Activated CD4-positive, alpha-beta T cell treated with anti-CD3 and anti-CD28 coated beads, Interleukin-2, Interleukin-4, amounts not matched to agents 100 ng/mL and 50 ng/mL, durations not matched to agents 16 hours and 8 hours (primary cell): ENCODE measurements around the gene PERM1.

Experiments used
- DNase-seq: peaks from one replicate; pipeline ENCODE4 v3.0.0-alpha.2; 2020; ENCODE audit warnings: low spot score

The PERM1 gene

DNA sequence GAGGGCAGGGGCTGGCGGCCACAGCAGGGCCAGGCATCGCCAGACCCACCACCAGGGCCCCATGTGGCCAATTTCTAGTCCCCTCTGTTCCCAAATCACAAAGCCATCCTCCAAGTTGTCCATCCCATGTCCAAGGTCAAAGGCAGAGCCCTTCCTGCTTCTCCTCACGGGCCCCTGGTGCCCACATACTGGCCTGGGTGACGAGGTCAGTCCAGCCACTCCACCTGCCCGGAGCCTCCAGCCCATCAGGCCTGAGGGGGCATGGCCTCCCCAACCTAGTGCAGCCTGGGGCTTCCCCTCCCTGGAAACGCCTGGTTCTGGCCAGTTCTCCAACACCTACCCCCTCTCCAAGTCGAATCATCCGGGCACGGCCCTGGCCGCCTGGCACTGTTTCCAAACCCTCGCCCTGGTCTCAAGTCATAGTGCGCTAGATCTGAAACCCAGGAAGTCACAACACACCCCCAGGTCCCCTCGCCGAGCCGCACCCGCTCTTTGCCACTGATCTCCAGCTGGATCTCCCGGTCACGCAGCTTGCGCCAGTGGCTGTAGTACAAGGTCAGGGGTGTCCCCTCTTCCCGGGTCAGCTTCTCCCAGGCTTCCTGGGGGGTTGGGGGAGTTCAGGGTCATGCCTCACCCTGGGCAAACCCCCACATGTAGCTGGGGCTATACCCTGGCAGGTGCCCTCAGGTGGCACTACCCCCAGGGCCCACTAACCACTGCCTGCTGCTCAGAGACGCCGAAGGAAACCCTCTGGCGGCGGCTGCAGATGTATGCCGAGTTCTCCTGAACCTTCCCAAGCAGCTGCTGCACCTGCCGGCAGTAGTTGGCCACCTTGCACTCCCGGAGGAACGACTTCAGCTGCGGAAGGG is 36.0 kb downstream of the PERM1 start:
- no peak for DNase-seq

DNA sequence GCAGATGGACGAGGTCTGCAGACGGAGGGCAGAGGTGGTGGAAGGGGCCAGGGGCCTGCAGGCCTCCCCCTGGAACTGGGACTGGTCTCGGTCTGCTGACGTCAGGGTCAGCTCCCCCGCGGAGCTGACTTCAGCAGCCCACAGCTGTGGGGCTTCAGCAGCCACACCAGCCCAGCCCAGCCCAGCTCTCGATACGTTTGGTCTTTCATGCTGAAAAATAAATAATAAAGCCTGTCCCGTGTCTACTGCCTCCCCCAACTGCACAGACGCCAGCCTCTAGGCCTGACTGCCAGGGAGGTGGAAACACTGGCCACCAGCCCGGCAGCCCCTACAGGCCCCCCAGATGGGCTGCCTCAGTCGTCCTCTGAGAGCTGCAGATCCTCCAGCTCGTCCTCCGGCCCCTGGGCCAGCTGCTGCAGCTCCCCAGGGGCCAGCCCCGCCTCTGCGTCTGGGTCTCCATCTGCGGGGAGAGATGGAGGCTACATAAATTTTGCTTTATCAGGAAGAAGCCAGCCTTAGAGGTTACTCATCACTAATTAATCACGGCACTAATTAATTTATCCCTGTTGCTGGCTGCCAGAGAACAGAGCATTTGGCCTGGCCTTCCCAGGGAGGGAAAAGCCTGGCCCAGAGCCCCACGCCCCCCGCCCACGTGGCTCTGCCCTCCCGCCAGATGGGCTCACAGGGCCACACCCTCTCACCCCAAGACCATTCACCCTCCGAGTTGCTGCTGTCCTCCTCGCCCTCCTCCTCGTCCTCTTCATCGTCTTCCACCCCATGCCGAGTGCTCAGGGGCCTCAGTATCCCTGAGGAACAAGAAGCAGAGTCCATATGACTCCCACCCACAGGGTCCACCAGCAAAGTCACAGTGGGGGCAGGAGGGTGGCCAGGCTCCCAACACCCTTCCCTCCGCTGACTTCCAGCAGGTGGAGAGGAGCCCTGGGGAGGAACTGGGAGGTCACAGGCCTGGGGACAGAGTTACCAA is 37.3 kb downstream of the PERM1 start:
- no peak for DNase-seq

DNA sequence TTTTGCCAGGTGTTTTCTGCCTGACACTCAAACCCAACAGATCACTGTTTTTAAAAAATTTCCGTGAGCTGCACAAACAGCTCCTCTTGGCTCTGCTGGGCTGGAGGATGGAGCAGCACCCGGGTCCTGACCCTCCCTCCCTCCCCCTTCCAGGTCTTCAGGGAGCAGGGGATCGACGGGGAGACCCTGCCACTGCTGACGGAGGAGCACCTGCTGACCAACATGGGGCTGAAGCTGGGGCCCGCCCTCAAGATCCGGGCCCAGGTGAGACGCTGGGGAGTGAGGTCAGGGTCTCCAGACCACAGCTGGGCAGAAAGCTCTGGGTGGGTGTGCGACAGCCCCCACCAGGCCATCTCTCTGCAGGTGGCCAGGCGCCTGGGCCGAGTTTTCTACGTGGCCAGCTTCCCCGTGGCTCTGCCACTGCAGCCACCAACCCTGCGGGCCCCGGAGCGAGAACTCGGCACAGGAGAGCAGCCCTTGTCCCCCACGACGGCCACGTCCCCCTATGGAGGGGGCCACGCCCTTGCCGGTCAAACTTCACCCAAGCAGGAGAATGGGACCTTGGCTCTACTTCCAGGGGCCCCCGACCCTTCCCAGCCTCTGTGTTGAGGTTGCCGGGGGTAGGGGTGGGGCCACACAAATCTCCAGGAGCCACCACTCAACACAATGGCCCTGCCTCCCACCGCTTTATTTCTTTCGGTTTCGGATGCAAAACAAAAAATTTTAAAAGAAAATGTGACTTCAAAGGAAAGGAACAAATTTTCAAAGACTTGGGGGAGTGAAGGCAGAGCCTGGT is 38.1 kb downstream of the PERM1 start:
- DNase-seq = no peak

DNA sequence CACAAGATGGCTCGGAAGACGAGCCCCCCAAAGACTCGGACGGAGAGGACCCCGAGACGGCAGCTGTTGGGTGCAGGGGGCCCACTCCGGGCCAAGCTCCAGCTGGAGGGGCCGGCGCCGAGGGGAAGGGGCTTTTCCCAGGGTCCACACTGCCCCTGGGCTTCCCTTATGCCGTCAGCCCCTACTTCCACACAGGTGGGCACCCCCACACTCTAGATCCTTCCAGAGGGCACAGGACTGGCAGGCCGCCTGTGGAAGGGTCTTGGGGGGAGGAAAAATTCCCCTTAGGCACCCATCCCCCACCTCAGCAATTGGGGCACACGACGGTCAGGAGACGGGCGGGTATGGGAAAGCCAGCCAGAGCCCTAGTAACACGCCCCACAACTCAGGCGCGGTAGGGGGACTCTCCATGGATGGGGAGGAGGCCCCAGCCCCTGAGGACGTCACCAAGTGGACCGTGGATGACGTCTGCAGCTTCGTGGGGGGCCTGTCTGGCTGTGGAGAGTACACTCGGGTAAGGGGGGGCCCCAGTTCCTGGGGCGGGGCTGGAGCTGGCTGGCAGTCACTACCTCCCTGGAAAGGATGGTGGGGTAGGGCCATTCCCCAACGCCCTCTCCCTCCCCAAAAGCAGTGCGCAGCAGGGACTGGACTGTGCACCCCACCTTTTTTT is 38.9 kb downstream of the PERM1 start:
- no peak for DNase-seq

DNA sequence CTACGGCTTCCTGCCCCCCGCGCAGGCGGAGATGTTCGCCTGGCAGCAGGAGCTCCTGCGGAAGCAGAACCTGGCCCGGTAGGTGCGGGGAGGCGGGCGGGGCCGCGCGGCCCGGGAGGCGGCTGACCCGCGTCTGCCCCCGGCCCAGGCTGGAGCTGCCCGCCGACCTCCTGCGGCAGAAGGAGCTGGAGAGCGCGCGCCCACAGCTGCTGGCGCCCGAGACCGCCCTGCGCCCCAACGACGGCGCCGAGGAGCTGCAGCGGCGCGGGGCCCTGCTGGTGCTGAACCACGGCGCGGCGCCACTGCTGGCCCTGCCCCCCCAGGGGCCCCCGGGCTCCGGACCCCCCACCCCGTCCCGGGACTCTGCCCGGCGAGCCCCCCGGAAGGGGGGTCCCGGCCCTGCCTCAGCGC is 39.5 kb downstream of the PERM1 start:
- DNase-seq = no peak

DNA sequence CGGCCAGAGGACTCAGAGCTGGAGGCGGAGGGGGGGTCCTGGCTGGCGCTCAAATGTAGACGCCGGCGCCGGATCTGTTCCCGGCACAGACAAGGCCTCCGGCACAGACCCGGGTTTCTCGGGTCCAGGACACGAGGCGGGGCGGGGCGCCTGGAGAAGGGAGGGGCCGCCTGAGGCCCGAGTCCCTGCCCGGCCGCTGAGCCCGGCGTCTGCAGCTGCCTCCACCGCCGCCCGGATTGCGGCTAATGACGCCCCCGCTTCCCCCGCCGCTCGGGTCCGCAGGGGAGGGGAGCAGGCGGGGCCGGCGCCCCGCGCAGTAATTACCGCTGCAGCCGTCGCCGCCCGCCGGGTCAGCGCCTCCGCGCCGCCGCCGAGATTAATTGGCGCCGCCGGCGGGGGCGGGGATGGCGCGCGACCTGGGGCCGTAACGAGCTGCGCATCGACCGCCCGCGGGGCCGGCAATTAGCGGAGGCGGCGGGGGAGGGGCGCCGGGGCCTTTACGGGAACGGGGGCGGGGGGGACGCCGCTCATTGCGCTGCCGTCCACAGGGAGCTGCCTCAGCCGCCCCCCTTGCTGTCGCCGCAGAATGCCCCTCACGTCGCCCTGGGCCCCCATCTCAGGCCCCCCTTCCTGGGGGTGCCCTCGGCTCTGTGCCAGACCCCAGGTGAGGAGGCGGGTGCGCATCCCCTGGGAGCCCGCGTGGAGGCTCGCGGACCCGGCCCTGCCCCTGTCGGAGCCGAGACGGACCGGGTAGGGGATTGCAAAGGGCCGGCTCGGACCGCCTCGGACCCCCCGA is 40.1 kb downstream of the PERM1 start:
- no peak for DNase-seq

DNA sequence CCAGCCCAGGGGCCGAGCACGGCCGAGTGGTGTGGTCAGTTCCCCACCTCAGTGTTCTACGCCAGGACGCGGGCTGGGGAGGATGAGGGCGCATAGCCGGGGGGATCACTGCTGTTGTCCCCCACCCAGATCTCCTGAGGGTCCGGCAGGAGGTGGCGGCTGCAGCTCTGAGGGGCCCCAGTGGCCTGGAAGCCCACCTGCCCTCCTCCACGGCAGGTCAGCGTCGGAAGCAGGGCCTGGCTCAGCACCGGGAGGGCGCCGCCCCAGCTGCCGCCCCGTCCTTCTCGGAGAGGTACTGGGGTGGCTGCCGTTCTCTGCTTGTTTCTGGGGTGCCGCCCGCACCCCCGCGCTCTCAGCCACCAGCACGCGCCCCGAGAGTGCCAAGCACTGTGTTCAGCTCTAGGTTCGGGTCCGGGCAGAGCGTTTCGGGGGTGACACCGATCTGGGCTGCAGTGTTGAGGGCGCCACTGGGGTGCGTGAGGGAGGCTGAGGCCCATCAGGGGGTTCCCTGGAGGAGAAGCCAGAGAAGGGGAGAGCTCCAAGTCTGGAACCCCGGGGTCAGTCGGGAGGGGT is 40.8 kb downstream of the PERM1 start:
- DNase-seq = no peak

DNA sequence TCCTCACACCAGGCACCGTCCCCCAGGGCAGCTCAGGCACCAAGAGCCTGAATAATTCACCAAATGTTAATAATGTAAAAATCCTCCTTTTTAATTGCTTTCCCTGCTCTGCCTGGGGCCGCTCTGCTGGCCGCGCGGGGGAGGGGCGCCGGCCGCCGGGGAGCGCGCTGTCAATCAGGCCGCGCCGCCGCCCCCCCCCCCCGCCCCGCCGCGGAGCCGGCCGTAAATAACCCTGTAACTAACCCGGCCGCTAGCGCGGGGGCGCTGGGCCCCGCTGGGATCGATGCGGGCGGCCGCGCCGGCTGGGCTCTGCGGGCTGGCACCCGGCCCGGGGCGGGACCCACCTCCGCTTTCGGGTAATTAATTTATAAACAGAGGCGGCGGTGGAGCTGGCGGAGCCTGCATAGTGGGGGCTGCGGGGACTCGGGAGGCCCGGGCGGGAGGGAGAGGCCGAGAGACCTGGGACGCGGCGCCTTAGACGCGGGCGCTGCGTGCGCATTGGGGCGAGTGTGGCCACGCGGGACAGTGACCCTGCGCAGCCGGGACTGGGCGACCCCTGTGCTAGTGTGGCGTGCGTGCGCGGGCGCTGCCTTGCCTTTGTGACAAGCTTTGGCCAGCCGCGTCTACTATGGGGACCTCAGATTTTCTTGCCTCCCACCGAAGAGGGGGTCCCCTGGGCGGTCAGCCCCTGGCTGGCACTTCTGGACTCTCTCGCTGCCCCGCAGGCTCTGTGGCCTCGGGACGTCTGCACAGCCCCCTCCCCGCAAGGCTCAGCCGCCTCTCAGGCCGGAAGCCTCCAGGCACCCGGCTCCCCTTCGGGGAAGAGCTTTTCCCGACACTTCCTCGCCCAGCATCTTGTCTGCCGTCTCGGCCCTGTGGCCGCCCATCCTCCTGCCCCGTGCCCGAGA is 41.5 kb downstream of the PERM1 start:
- no peak for DNase-seq

DNA sequence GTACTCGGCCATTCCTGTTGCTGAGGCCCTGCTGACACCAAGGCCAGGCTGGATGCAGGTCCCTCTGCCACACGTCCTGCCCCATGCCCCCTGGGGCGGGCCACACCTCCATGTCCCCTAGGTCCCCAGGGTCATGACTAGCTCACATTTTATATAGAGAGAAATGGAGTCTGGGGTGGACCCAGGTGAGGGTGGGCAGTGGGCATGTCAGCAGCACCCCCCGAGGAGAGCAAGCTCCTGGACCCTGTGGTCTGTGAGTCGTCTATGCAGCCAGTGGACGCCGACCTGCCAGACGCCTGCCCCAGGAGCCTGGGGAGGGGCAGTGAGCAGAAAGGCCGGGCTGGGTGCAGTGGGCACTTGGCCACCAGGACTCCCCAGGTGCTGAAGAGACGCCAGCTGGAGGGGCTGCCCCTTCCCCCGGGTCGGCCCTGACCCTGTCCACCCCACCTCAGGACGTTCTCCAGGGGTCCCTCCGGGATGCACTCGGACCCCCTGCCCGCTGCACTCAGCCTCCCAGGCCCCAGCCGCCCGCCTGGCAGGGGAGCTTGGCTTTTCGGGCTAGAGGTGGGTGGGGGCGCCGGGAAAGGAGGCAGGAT is 42.3 kb downstream of the PERM1 start:
- no peak for DNase-seq

DNA sequence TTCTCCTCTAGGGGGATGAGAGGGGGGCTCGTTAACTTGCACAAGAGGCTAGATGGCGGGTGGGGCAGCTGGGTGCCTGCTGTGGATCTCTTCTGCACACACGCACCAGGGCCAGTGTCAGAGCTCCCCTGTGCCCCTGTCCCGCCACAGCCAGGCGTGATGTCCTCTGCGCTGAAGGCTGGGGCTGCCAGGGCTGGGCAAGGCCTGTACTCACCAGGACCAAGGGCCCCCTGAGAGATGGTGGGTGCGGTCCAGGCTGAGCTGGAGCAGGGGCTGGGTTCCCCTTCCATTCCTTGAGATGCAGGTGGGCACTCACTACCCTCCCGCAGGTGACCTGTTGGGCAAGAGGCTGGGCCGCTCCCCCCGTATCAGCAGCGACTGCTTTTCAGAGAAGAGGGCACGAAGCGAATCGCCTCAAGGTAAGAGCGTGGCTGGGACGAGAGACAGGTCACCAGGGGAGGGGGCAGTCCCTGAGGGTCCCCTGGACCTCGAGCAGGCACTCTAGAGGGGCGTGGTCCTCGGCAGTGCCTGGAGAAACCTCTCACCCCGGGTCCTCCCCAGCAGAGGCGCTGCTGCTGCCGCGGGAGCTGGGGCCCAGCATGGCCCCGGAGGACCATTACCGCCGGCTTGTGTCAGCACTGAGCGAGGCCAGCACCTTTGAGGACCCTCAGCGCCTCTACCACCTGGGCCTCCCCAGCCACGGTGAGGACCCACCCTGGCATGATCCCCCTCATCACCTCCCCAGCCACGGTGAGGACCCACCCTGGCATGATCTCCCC is 43.0 kb downstream of the PERM1 start:
- no peak for DNase-seq

DNA sequence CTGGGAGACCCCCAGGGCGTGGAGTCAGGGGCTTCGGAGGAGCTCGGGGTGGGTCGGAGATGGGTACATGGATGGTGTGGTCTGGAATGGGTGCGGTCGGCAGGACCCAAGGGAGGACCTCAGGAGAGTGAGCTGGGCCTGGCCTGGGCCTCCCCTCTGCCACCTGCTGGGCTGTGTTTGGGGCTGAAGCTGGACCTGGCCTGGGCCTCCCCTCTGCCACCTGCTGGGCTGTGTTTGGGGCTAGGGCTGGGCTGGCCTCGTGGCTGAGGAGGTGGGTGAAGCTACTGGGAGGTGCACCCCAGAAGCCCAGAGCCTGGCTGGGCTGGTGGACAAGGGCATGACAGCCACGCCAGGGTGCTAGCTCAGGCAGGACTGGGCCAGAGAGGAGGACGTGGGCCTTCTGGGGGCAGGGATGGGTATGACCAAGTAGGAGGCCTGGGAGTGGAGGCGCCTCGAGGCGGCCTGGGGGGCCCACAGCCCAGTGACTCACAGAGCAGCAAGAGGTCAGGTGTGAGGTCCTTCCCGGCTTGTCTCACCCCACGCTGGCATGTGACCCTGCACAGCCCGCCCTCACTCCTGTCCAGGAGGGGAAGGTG is 43.7 kb downstream of the PERM1 start:
- no peak for DNase-seq

DNA sequence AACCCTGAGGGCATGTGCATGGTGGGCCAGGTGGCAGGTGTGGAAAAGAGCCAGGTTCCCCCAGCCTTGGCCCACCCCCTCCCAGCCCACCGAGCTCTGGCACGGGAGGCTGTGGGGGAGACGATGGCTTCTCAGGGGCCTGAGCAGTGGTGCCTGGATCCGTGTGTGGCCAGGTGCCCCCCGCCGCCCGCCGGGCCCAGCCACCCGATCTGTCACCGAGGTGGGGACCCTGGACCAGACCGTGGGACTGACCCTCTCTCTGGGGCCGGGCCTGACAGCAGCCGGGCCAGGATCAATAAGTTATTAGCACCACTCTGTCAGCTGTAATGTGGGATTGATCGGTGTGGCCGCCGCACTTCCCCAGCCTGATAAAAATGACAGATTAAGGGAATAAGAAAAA is 44.4 kb downstream of the PERM1 start:
- no peak for DNase-seq

DNA sequence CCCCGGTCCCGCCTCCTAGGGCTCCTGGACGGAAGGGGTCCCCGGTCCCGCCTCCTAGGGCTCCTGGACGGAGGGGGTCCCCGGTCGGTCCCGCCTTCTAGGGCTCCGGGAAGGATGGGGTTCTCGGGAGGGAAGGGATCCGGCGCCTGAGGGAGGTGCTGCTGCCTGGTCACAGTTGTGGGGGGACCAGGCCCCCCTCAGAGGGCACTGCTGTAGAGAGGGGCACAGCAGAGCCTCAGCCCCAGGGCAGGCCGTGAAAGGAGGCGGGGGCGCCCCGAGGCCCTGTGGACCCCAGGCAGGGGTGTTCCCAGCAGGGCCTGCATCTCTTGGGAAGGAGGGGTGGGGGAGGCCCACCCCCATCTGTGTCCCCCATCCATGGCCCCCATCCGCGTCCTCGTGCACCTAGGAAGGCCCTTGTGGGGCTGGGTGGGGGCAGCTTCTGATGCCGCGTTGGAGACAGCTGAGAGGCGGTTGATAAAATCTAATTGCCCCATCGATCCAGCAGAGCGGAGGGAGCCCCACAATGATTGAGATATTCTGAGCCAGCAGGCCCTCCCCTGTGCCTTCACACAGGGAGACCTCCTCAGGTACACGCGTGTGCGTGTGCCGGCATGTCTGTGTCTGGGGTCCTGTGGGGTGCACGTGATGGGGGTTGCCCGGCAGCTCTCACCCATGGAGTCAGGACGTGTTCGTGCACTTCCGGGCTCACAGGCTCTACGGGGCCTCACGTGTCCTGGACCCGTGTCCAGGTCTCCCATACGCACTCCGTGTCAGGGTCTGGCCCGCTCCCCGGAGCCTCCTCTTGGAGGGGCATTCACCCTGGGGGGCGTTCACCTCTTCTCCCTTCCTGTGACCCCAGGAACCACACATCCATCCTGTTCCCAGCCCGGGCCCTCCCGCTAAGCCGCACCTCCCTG is 45.3 kb downstream of the PERM1 start:
- no peak for DNase-seq

DNA sequence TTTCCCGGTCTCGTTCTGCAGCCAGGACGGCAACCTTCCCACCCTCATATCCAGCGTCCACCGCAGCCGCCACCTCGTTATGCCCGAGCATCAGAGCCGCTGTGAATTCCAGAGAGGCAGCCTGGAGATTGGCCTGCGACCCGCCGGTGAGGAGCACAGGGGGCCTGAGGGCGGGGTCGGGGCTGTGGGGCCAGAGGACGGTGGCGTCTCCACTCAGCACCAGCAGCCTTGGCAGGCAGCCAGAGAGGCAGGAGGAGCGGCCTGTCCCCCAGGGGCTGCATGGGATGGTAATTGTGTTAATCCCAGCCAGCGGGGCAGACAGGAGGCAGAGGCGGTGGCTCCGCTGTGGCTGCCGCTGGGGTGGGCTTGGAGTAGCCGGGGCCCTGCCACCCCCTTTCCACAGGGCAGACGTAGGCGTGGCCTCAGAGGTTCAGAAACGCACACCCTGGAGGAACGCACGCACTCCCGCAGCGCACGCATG is 46.1 kb downstream of the PERM1 start:
- no peak for DNase-seq

DNA sequence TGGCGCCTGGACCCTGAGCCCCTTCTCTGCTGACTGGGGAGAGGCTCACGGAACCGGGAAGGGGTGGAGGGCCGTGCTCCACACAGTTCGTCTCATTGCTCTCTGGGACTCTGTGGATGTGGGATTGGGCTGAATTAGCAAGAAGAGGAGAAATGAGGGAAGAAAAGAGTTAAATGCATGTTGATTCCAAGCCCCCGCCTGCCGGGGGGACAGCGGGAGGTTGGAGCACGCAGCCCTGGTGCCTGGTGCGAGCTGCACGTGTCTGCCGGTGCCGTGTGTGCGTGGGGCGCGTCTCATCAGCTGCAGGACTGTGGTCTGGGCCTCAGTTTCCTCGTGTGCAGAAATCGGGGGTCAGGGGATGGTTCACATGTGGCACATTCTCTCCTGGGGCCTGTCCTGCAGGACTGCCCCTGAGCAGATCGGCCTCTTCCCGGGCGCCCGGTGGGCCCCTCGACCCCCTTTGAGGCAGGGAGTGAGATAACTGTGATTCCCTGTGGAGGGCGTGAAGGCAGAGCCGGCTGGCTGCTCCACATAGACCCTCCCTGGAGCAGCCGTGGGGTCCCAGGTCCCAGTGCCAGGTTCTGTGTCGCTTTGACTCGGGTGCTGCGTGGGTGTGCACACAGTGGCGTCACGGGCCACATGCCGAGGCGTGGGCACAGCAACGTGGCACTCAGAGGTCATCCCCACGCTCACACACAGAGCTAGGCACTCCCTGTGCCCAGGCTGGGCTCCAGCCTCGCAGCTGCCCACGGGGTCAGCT is 46.7 kb downstream of the PERM1 start:
- no peak for DNase-seq

DNA sequence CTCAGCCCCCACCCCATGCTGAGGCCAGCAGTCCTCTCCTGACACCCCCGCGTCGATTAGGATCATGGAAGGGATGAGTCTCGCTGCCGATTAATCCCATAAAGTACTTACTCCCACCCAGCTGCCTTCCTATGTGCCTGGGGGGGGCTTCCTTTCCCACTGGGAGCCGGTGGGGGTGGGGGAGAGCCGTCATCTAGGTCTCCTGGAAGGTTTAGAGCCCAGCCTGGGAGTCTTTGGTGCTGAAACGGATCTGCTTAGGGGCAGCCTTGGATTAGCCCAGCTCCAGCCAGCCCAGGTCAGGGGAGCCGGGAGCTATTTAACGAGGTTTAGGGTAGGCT is 48.3 kb downstream of the PERM1 start:
- DNase-seq = no peak
